Germinal center (tissue), 1 donor: ENCODE data around the gene CTXND2.
"Not testable (repeated sequence)": the region's sequence is repeated elsewhere in the genome, so short reads cannot be mapped to it uniquely, and the experiment has no call there.

Source experiments
- DNase-seq: peaks from one replicate; pipeline ENCODE4 v3.0.0; 2012; ENCODE audit warnings: mixed read lengths, low spot score

The CTXND2 gene

GRCh38 chr1:150893336-150893913 lies 6.5 kb downstream of the CTXND2 start:
- DNase-seq, result no peak

GRCh38 chr1:150895618-150896017 lies 8.7 kb downstream of the CTXND2 start:
- DNase-seq, result no peak

- not testable (repeated sequence) for DNase-seq
These were observed 12.9 kb downstream of the CTXND2 start for GRCh38 chr1:150899795-150900194.

- DNase-seq, result no peak
These were observed 15.4 kb downstream of the CTXND2 start for GRCh38 chr1:150902346-150902745.

- DNase-seq, result no peak
These were observed 15.8 kb downstream of the CTXND2 start for GRCh38 chr1:150902751-150903150.

- no peak for DNase-seq
These were observed 18.4 kb downstream of the CTXND2 start for GRCh38 chr1:150905301-150905700.

GRCh38 chr1:150906329-150906728 lies 19.4 kb downstream of the CTXND2 start:
- DNase-seq, result no peak

- DNase-seq, result no peak
These were observed 19.9 kb downstream of the CTXND2 start for GRCh38 chr1:150906813-150907212.

GRCh38 chr1:150909585-150910180 lies 22.7 kb downstream of the CTXND2 start:
- DNase-seq, result no peak

- no peak for DNase-seq
These were observed 25.7 kb downstream of the CTXND2 start for GRCh38 chr1:150912623-150913022.

- no peak for DNase-seq
These were observed 30.5 kb downstream of the CTXND2 start for GRCh38 chr1:150917387-150917786.

GRCh38 chr1:150922519-150922975 lies 35.6 kb downstream of the CTXND2 start:
- peak; percentile 70 for DNase-seq

GRCh38 chr1:150925080-150925479 lies 38.1 kb downstream of the CTXND2 start:
- no peak for DNase-seq

GRCh38 chr1:150926097-150926741 lies 39.3 kb downstream of the CTXND2 start, which contains the start of gene SETDB1:
Gene SETDB1, plus strand, starts transcription at chr1:150926363. Its CDS starts 1,352 bp downstream, at chr1:150927715.
- peak; percentile 91 for DNase-seq

GRCh38 chr1:150927624-150928023 lies 40.7 kb downstream of the CTXND2 start:
- no peak for DNase-seq

- no peak for DNase-seq
These were observed 41.4 kb downstream of the CTXND2 start for GRCh38 chr1:150928286-150928685.

- not testable (repeated sequence) for DNase-seq
These were observed 41.8 kb downstream of the CTXND2 start for GRCh38 chr1:150928775-150929174.

- DNase-seq, result no peak
These were observed 44.8 kb downstream of the CTXND2 start for GRCh38 chr1:150931773-150932172.

- DNase-seq, result no peak
These were observed 57.9 kb downstream of the CTXND2 start for GRCh38 chr1:150944856-150945255.

GRCh38 chr1:150954708-150955107 lies 67.8 kb downstream of the CTXND2 start:
- DNase-seq, result no peak

- no peak for DNase-seq
These were observed 68.3 kb downstream of the CTXND2 start for GRCh38 chr1:150955280-150955679.

- no peak for DNase-seq
These were observed 70.7 kb downstream of the CTXND2 start for GRCh38 chr1:150957666-150958065.

GRCh38 chr1:150960646-150961045 lies 73.7 kb downstream of the CTXND2 start:
- no peak for DNase-seq
